SU-DHL-6 (cell line): Measurements from ENCODE around the gene ERCC8.

ENCODE experiments used
- H2AFZ ChIP-seq: fragments of 200-600 bp; sonication (generic); 2 replicates; pipeline ENCODE4 v1.6.1; 2014; ENCODE audit warnings: low read depth, mild to moderate bottlenecking, moderate library complexity, mixed read lengths, antibody characterized with exemption, low read length; ENCODE audit not compliant: severe bottlenecking
- H3F3A ChIP-seq: fragments of 200-600 bp; shearing (Covaris generic); 2 replicates; pipeline ENCODE4 v1.6.0; 2016; ENCODE audit warnings: antibody characterized with exemption, mild to moderate bottlenecking; ENCODE audit not compliant: insufficient read depth
- H3K27ac ChIP-seq: fragments of 200-600 bp; sonication (generic); 2 replicates; pipeline ENCODE4 v1.5.1; 2016; ENCODE audit warnings: low read depth, mild to moderate bottlenecking, low read length, moderate library complexity, mixed read lengths
- H3K27me3 ChIP-seq: fragments of 200-600 bp; sonication (generic), shearing (Covaris generic); 2 replicates; pipeline ENCODE4 v1.6.0; 2014; ENCODE audit warnings: mild to moderate bottlenecking, low read length
- H3K36me3 ChIP-seq: fragments of 200-600 bp; sonication (generic); 2 replicates; pipeline ENCODE4 v1.6.1; 2014; ENCODE audit warnings: mild to moderate bottlenecking, low read length, mixed read lengths
- H3K4me2 ChIP-seq: fragments of 300-600, 200-600 bp; shearing (Covaris generic), sonication (generic); 2 replicates; pipeline ENCODE4 v1.6.0; 2014; ENCODE audit warnings: low read length, low read depth, mild to moderate bottlenecking; ENCODE audit not compliant: poor library complexity, severe bottlenecking
- H3K4me3 ChIP-seq: fragments of 200-600 bp; sonication (generic); 2 replicates; pipeline ENCODE4 v1.5.1; 2014; ENCODE audit warnings: antibody characterized with exemption, low read length, mild to moderate bottlenecking, mixed read lengths; ENCODE audit not compliant: insufficient read depth, poor library complexity, severe bottlenecking
- H3K79me2 ChIP-seq: fragments of 200-600 bp; sonication (generic); 2 replicates; pipeline ENCODE4 v1.6.1; 2014; ENCODE audit warnings: mild to moderate bottlenecking, low read length, moderate library complexity; ENCODE audit not compliant: insufficient read depth
- H3K9ac ChIP-seq: fragments of 200-600 bp; sonication (generic); 2 replicates; pipeline ENCODE4 v1.7.0; 2014; ENCODE audit warnings: mild to moderate bottlenecking, low read length
- H3K9me2 ChIP-seq: fragments of 200-600 bp; sonication (generic); replicated peaks from 2 replicates; pipeline ENCODE4 v1.6.1; 2014; ENCODE audit warnings: low read length; ENCODE audit not compliant: insufficient read depth
- H3K9me3 ChIP-seq: fragments of 200-600 bp; sonication (generic); 2 replicates; pipeline ENCODE4 v1.6.1; 2014; ENCODE audit warnings: low read length, mixed read lengths; ENCODE audit not compliant: insufficient read depth
- H4K20me1 ChIP-seq: fragments of 200-600 bp; sonication (generic); 2 replicates; pipeline ENCODE4 v1.6.1; 2014; ENCODE audit warnings: low read depth, mild to moderate bottlenecking, antibody characterized with exemption, low read length, moderate library complexity, mixed read lengths
- CTCF ChIP-seq: fragments of 200-600 bp; sonication (generic); IDR thresholded peaks from one replicate; pipeline ENCODE4 v1.5.1; 2017; ENCODE audit warnings: antibody characterized with exemption, mild to moderate bottlenecking, low read length, moderate library complexity; ENCODE audit not compliant: insufficient read depth, poor library complexity, severe bottlenecking
- EZH2phosphoT487 ChIP-seq: fragments of 200-600 bp; sonication (generic), shearing (Covaris generic); conservative IDR thresholded peaks from 2 replicates; pipeline ENCODE4 v1.6.1; 2018; ENCODE audit warnings: mild to moderate bottlenecking, antibody characterized with exemption, low read length, moderate library complexity, mixed read lengths

Gene ERCC8

GRCh38 chr5:60927450-60927849 is 17.4 kb downstream of the ERCC8 start:
- H3K9me3 ChIP-seq, result no peaks in the 10 kb centered on the region
- no peak overlapping the region for H3K4me3 ChIP-seq
- no peak overlapping the region for H3K27ac ChIP-seq
- H2AFZ ChIP-seq, result no peak overlapping the region
- H3K9me2 ChIP-seq, result no peaks in the 10 kb centered on the region
- H3F3A ChIP-seq, result no peaks in the 10 kb centered on the region
- H3K9ac ChIP-seq, result no peak overlapping the region
- no peaks in the 10 kb centered on the region for H4K20me1 ChIP-seq
- no peaks in the 10 kb centered on the region for H3K79me2 ChIP-seq
- H3K27me3 ChIP-seq, result no peaks in the 10 kb centered on the region
- no peak for TF ChIP-seq EZH2phosphoT487
- TF ChIP-seq CTCF, result no peak
- H3K36me3 ChIP-seq, result peaks cover 22% of the 10 kb centered on the region; the same call in 1 of the 2 replicates
- no peak overlapping the region for H3K4me2 ChIP-seq

- no peaks in the 10 kb centered on the region for H3K79me2 ChIP-seq
- no peak overlapping the region for H3K9ac ChIP-seq
- H3K9me2 ChIP-seq, result no peaks in the 10 kb centered on the region
- H3K9me3 ChIP-seq, result no peaks in the 10 kb centered on the region
- H3K27ac ChIP-seq, result no peak overlapping the region
- H3F3A ChIP-seq, result no peaks in the 10 kb centered on the region
- H3K4me3 ChIP-seq, result no peak overlapping the region
- peaks cover 5% of the 10 kb centered on the region; the same call in 1 of the 2 replicates for H3K36me3 ChIP-seq
- H3K27me3 ChIP-seq, result no peaks in the 10 kb centered on the region
- TF ChIP-seq EZH2phosphoT487 (no peak), CTCF (no peak)
- no peaks in the 10 kb centered on the region for H4K20me1 ChIP-seq
- H3K4me2 ChIP-seq, result no peak overlapping the region
- H2AFZ ChIP-seq, result no peak overlapping the region
Measured at GRCh38 chr5:60918466-60918865, 26.4 kb downstream of the ERCC8 start.

GRCh38 chr5:60916646-60917045 is 28.2 kb downstream of the ERCC8 start:
- H3K27me3 ChIP-seq, result no peaks in the 10 kb centered on the region
- H4K20me1 ChIP-seq, result no peaks in the 10 kb centered on the region
- no peaks in the 10 kb centered on the region for H3K9me2 ChIP-seq
- H3K36me3 ChIP-seq, result peaks cover 5% of the 10 kb centered on the region; the same call in 1 of the 2 replicates
- no peaks in the 10 kb centered on the region for H3F3A ChIP-seq
- no peak for TF ChIP-seq EZH2phosphoT487
- TF ChIP-seq CTCF, result no peak
- no peak overlapping the region for H3K4me2 ChIP-seq
- no peak overlapping the region for H3K4me3 ChIP-seq
- no peaks in the 10 kb centered on the region for H3K9me3 ChIP-seq
- H2AFZ ChIP-seq, result no peak overlapping the region
- H3K27ac ChIP-seq, result no peak overlapping the region
- no peak overlapping the region for H3K9ac ChIP-seq
- no peaks in the 10 kb centered on the region for H3K79me2 ChIP-seq

GRCh38 chr5:60903356-60903755 is 41.5 kb downstream of the ERCC8 start:
- H3K9ac ChIP-seq, result no peak overlapping the region
- H3K4me3 ChIP-seq, result no peak overlapping the region
- no peak overlapping the region for H3K4me2 ChIP-seq
- H3K79me2 ChIP-seq, result no peaks in the 10 kb centered on the region
- TF ChIP-seq EZH2phosphoT487 (no peak), CTCF (no peak)
- H3K27me3 ChIP-seq, result no peaks in the 10 kb centered on the region
- no peaks in the 10 kb centered on the region for H4K20me1 ChIP-seq
- no peak overlapping the region for H3K27ac ChIP-seq
- H3K9me3 ChIP-seq, result no peaks in the 10 kb centered on the region
- H2AFZ ChIP-seq, result no peak overlapping the region
- peaks cover 5% of the 10 kb centered on the region; the same call in 1 of the 2 replicates for H3K36me3 ChIP-seq
- no peaks in the 10 kb centered on the region for H3K9me2 ChIP-seq
- H3F3A ChIP-seq, result no peaks in the 10 kb centered on the region
